Upper lobe of right lung (tissue), 1 donor: ENCODE measurements around the gene UBA52. TPM values are rescaled to one million over a fixed set of nuclear protein-coding genes. Genes with fewer than 3 reads are reported as not detected.
A peak's percentile ranks its signal among the peaks of the same experiment; 100 is the strongest.

Experiments used
- ATAC-seq: fragments of 200-7000 bp; cut with Tn5 transposase; one replicate; pipeline ENCODE4 v1.9.1; 2020; ENCODE audit warnings: mild to moderate bottlenecking, moderate library complexity
- DNase-seq: peaks from one replicate; pipeline ENCODE4 v3.0.0-alpha.2; 2020
- H3K27ac ChIP-seq: fragments of 200-600 bp; one replicate; pipeline ENCODE4 v1.8.0; 2022
- H3K27me3 ChIP-seq: fragments of 200-600 bp; one replicate; pipeline ENCODE4 v1.8.0; 2022; ENCODE audit warnings: mild to moderate bottlenecking
- H3K36me3 ChIP-seq: fragments of 200-600 bp; one replicate; pipeline ENCODE4 v1.8.0; 2022
- H3K4me1 ChIP-seq: fragments of 200-600 bp; one replicate; pipeline ENCODE4 v1.8.0; 2022
- H3K4me3 ChIP-seq: fragments of 200-600 bp; one replicate; pipeline ENCODE4 v1.8.0; 2022; ENCODE audit warnings: mild to moderate bottlenecking
- H3K9me3 ChIP-seq: fragments of 200-600 bp; one replicate; pipeline ENCODE4 v1.8.0; 2022
- CTCF ChIP-seq: fragments of 200-600 bp; IDR thresholded peaks from one replicate; pipeline ENCODE4 v1.8.0; 2022; ENCODE audit warnings: antibody characterized with exemption
- intact Hi-C: fragments of 100-400 bp; cut with DNase I; formaldehyde crosslinking; loops from one replicate; pipeline ENCODE4 v1.11.0; 2022
- total RNA-seq: library from RNA; stranded (reverse); fragmentation: NEBNext Ultra II Directional; extraction: Animal tissue kit (Norgen Biotek cat#: 25700); gene quantifications from one replicate; pipeline ENCODE4 v1.2.1, GENCODE V29; 2021
- donor health status: DM: no; HTN: yes; CAD: no; lungs with severe emphysema.

UBA52 gene
- total RNA-seq, 1 donor from 2014 or later = 840 TPM

- H3K4me1 ChIP-seq = peaks cover 33% of the 10 kb centered on the region
- DNase-seq (no peak), ATAC-seq (no peak)
- intact Hi-C loops = no loop called here
- TF ChIP-seq CTCF = no peak
- H3K27me3 ChIP-seq = peaks cover 83% of the 10 kb centered on the region
- H3K27ac ChIP-seq = no peak within 1 kb of the TSS
- H3K9me3 ChIP-seq = no peaks in the 10 kb centered on the region
- H3K4me3 ChIP-seq = peak within 1 kb of the TSS; percentile 16
- H3K36me3 ChIP-seq = no peaks in the 10 kb centered on the region
These were observed 34.9 kb downstream of the UBA52 start, which contains the start of gene CRLF1 for GRCh38 chr19:18606281-18607225. TSS of gene CRLF1 (minus strand) at chr19:18606799. CDS start at chr19:18606656, 143 bp downstream.

GRCh38 chr19:18607226-18608101 lies 35.8 kb downstream of the UBA52 start:
- Histone ChIP-seq H3K27ac (no peak overlapping the region), H3K4me3 (peak overlapping the region; percentile 2), H3K27me3 (peaks cover 92% of the 10 kb centered on the region), H3K36me3 (no peaks in the 10 kb centered on the region), H3K9me3 (no peaks in the 10 kb centered on the region), H3K4me1 (peaks cover 42% of the 10 kb centered on the region)
- DNase-seq = no peak
- ATAC-seq = no peak
- intact Hi-C loops = no loop called here
- no peak for TF ChIP-seq CTCF

GRCh38 chr19:18608102-18608804 lies 36.6 kb downstream of the UBA52 start:
- DNase-seq (no peak), ATAC-seq (no peak)
- H3K4me3 ChIP-seq = no peak overlapping the region
- H3K27ac ChIP-seq = no peak overlapping the region
- H3K36me3 ChIP-seq = no peaks in the 10 kb centered on the region
- no peaks in the 10 kb centered on the region for H3K9me3 ChIP-seq
- peaks cover 93% of the 10 kb centered on the region for H3K27me3 ChIP-seq
- H3K4me1 ChIP-seq = peaks cover 44% of the 10 kb centered on the region
- no peak for TF ChIP-seq CTCF
- intact Hi-C loops = no loop called here

GRCh38 chr19:18608805-18609716 lies 37.4 kb downstream of the UBA52 start:
- H3K9me3 ChIP-seq = no peaks in the 10 kb centered on the region
- peaks cover 38% of the 10 kb centered on the region for H3K4me1 ChIP-seq
- H3K36me3 ChIP-seq = no peaks in the 10 kb centered on the region
- no peak overlapping the region for H3K27ac ChIP-seq
- intact Hi-C loops = no loop called here
- no peak for TF ChIP-seq CTCF
- DNase-seq (no peak), ATAC-seq (no peak)
- H3K4me3 ChIP-seq = no peak overlapping the region
- peaks cover 93% of the 10 kb centered on the region for H3K27me3 ChIP-seq

GRCh38 chr19:18609717-18610051 lies 38.0 kb downstream of the UBA52 start:
- intact Hi-C loops = no loop called here
- no peak for TF ChIP-seq CTCF
- Histone ChIP-seq H3K4me3 (no peak overlapping the region), H3K4me1 (peaks cover 35% of the 10 kb centered on the region), H3K27ac (no peak overlapping the region), H3K36me3 (no peaks in the 10 kb centered on the region), H3K9me3 (no peaks in the 10 kb centered on the region), H3K27me3 (peaks cover 93% of the 10 kb centered on the region)
- no peak for DNase-seq
- peak; percentile 2 for ATAC-seq
